Thyroid gland (tissue), 4 donors: Measurements from ENCODE around the gene FAM241A. TPM values are rescaled to one million over a fixed set of nuclear protein-coding genes. Genes with fewer than 3 reads are reported as not detected.
"Not testable (repeated sequence)": the region's sequence is repeated elsewhere in the genome, so short reads cannot be mapped to it uniquely, and the experiment has no call there.

ENCODE experiments used
- DNase-seq, 2 donors: peaks; one replicate each; pipeline ENCODE4 v3.0.0-alpha.2; 2019
- H3K27ac ChIP-seq, 3 donors: fragments of 200-600 bp; sonication (generic); 1 replicate in 2 of 3; 2 replicates in 1 of 3; pipeline ENCODE4 v1.5.1; 2016 to 2019; ENCODE audit warnings: mild to moderate bottlenecking in 1 of 3, moderate library complexity in 1 of 3
- H3K27me3 ChIP-seq: fragments of 200-600 bp; sonication (generic); one replicate; pipeline ENCODE4 v1.5.1; 2019
- H3K36me3 ChIP-seq, 2 donors: fragments of 200-600 bp; sonication (generic); one replicate each; pipeline ENCODE4 v1.5.1; 2016 to 2019
- H3K4me1 ChIP-seq, 2 donors: fragments of 200-600 bp; sonication (generic); one replicate each; pipeline ENCODE4 v1.5.1; 2017 to 2019
- H3K4me3 ChIP-seq, 3 donors: fragments of 200-600 bp; sonication (generic); replicated peaks in 1 of 3; 1 replicate in 2 of 3; 2 replicates in 1 of 3; pipeline ENCODE4 v1.5.1; 2016; ENCODE audit warnings: mild to moderate bottlenecking in 1 of 3
- H3K9me3 ChIP-seq: fragments of 200-600 bp; sonication (generic); one replicate; pipeline ENCODE4 v1.5.1; 2017
- CTCF ChIP-seq, 6 experiments: fragments of 200-600 bp in 3 of 6; fragments of 450-650 bp in 3 of 6; sonication (generic) in 3 of 6; IDR thresholded peaks; one replicate each; pipeline ENCODE4 v1.5.1; 2016 to 2019; ENCODE audit warnings: antibody characterized with exemption in 6 of 6, mild to moderate bottlenecking in 2 of 6, inconsistent platforms in 1 of 6, moderate library complexity in 1 of 6
- POLR2A ChIP-seq, 2 donors: fragments of 450-650 bp; IDR thresholded peaks; one replicate each; pipeline ENCODE4 v1.6.1; 2017; ENCODE audit warnings: antibody characterized with exemption in 2 of 2, mild to moderate bottlenecking in 2 of 2, moderate library complexity in 1 of 2
- WGBS, 2 donors: methylation state at CpG; one replicate each; pipeline ENCODE4 v1.1.5; 2017; 5-methylcytosine and 5-hydroxymethylcytosine counted together
- intact Hi-C: fragments of 100-400 bp; cut with DNase I; formaldehyde crosslinking; loops from one replicate; pipeline ENCODE4 v1.15.1; 2023
- total RNA-seq, 4 donors: library from RNA; depleted of rRNA; stranded (reverse); fragments of >200 nt; gene quantifications; one replicate each; pipeline ENCODE4 v1.2.3, GENCODE V29; 2016

Gene FAM241A
- total RNA-seq, 4 donors from 2014 or later: 3.4 to 9.9 (median 5.8) TPM

- Histone ChIP-seq H3K4me1 (no peaks in the 10 kb centered on the region), H3K27ac (no peak overlapping the region), H3K27me3 (no peaks in the 10 kb centered on the region), H3K4me3 (no peak overlapping the region), H3K9me3 (no peaks in the 10 kb centered on the region), H3K36me3 (no peaks in the 10 kb centered on the region)
- 61 to 83% methylated on average over 1 of the region's 1 CpG for WGBS, 2 donors
- no peak for DNase-seq
- no peak for TF ChIP-seq POLR2A (IDR thresholded peaks at IDR 0.05)
- TF ChIP-seq CTCF (IDR thresholded peaks at IDR 0.05): no peak
- intact Hi-C loops: no loop called here
Measured at GRCh38 chr4:112196461-112196860, 51.2 kb downstream of the FAM241A start.

- WGBS, 2 donors: 82 to 88% methylated on average over 1 of the region's 1 CpG
- intact Hi-C loops: no loop called here
- H3K9me3 ChIP-seq: no peaks in the 10 kb centered on the region
Measured at GRCh38 chr4:112199041-112199440, 53.8 kb downstream of the FAM241A start.

GRCh38 chr4:112201915-112202505 is 56.8 kb downstream of the FAM241A start:
- Histone ChIP-seq H3K9me3 (no peaks in the 10 kb centered on the region), H3K36me3 (no peaks in the 10 kb centered on the region), H3K27me3 (no peaks in the 10 kb centered on the region), H3K27ac (no peak overlapping the region), H3K4me1 (no peaks in the 10 kb centered on the region), H3K4me3 (no peak overlapping the region)
- intact Hi-C loops: no loop called here
- DNase-seq: no peak
- TF ChIP-seq CTCF (IDR thresholded peaks at IDR 0.05): no peak
- TF ChIP-seq POLR2A (IDR thresholded peaks at IDR 0.05): no peak
- 67 to 77% methylated on average over 4 of the region's 4 CpGs for WGBS, 2 donors

More at GRCh38 chr4:112199041-112199440, 53.8 kb downstream of the FAM241A start:
- TF ChIP-seq POLR2A (IDR thresholded peaks at IDR 0.05) (no peak), CTCF (IDR thresholded peaks at IDR 0.05) (no peak)
- Histone ChIP-seq H3K27ac (no peak overlapping the region), H3K27me3 (no peaks in the 10 kb centered on the region), H3K4me3 (no peak overlapping the region), H3K36me3 (no peaks in the 10 kb centered on the region), H3K4me1 (no peaks in the 10 kb centered on the region)
- no peak for DNase-seq

GRCh38 chr4:112203593-112203992 is 58.3 kb downstream of the FAM241A start:
- no peaks in the 10 kb centered on the region for H3K4me1 ChIP-seq
- no peak for DNase-seq
- no peak for TF ChIP-seq POLR2A (IDR thresholded peaks at IDR 0.05)
- TF ChIP-seq CTCF (IDR thresholded peaks at IDR 0.05): no peak
- no peak overlapping the region for H3K4me3 ChIP-seq
- H3K9me3 ChIP-seq: no peaks in the 10 kb centered on the region
- intact Hi-C loops: no loop called here
- H3K27me3 ChIP-seq: no peaks in the 10 kb centered on the region
- no peak overlapping the region for H3K27ac ChIP-seq
- no peaks in the 10 kb centered on the region for H3K36me3 ChIP-seq
- 95 to 98% methylated on average over 1 of the region's 1 CpG for WGBS, 2 donors

- H3K27ac ChIP-seq: no peak overlapping the region
- intact Hi-C loops: no loop called here
Measured at GRCh38 chr4:112206431-112206830, 61.2 kb downstream of the FAM241A start.

GRCh38 chr4:112208137-112209095 is 63.2 kb downstream of the FAM241A start:
- DNase-seq, intact Hi-C loops, H3K27me3 ChIP-seq, H3K27ac ChIP-seq, H3K36me3 ChIP-seq, H3K4me1 ChIP-seq, H3K9me3 ChIP-seq, H3K4me3 ChIP-seq: not testable (repeated sequence)
- 84 to 85% methylated on average over 7 of the region's 7 CpGs for WGBS, 2 donors

More at GRCh38 chr4:112206431-112206830, 61.2 kb downstream of the FAM241A start:
- Histone ChIP-seq H3K27me3 (no peaks in the 10 kb centered on the region), H3K36me3 (no peaks in the 10 kb centered on the region), H3K9me3 (no peaks in the 10 kb centered on the region), H3K4me1 (no peaks in the 10 kb centered on the region), H3K4me3 (no peak overlapping the region)
- 74 to 86% methylated on average over 2 of the region's 2 CpGs for WGBS, 2 donors
- DNase-seq: no peak
- TF ChIP-seq POLR2A (IDR thresholded peaks at IDR 0.05) (no peak), CTCF (IDR thresholded peaks at IDR 0.05) (no peak)
